ENCODE measurements around the gene SLC2A5.
A peak's percentile ranks its signal among the peaks of the same experiment; 100 is the strongest.

The SLC2A5 gene

DNA sequence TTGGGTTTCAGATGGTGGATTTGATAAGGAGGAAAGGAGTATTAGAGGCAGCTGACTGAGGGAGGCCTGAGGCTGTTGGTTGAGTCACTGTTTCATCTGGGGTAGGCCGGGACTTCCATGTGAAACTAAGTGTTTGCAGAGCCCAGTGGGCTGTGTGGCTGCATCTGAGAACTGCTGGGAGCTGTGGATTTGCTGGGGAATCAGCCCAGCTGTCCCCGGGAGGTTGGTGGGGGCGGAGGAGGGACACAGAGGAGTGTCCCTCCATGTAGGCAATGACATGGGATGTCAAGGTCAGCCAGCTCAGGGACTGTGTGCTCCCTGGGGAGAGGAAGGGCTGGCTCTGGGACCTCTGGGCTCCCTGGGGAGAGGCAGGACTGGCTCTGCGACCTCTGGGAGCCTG is 79.6 kb downstream of the SLC2A5 start:
- DNase-seq (ENCODE audit: low read depth in 1 of 2, low spot score in 1 of 2), result no peak
- H3K27ac ChIP-seq (replicated peaks), result no peak overlapping the region
- TF ChIP-seq CTCF (IDR thresholded peaks at IDR 0.05; ENCODE audit: insufficient read depth, low read length), result no peak
- no peak overlapping the region for H3K4me3 ChIP-seq (replicated peaks; ENCODE audit: insufficient read depth, low read length)
- H3K27me3 ChIP-seq (ENCODE audit: insufficient read depth, poor library complexity, severe bottlenecking), result no peaks in the 10 kb centered on the region

GRCh38 chr1:8989061-8989460 is 80.4 kb downstream of the SLC2A5 start:
- DNase-seq (ENCODE audit: low read depth in 1 of 2, low spot score in 1 of 2), result no peak

DNA sequence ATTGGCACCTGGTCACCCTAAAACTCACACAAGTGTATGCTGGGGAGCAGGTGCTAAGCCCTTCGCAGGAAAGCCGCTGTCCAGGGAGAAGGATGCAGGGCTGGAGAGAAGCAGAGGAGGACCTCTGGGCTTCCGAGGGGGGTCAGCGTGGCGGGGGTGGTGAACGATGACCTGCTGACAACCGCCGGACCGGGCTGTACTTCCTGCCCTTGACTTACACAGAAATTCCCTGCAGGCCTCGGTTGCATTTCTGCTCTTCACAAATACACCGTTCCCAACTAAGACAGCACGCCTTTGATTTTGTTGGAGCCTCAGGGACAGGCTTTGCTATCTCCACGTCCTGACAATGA is 80.8 kb downstream of the SLC2A5 start:
- TF ChIP-seq CTCF (IDR thresholded peaks at IDR 0.05; ENCODE audit: insufficient read depth, low read length) (no peak), SPI1 (IDR thresholded peaks at IDR 0.05; ENCODE audit: borderline replicate concordance, low read depth) (no peak), POLR2AphosphoS5 (IDR thresholded peaks at IDR 0.05; ENCODE audit: low read depth) (no peak), GABPA (IDR thresholded peaks at IDR 0.05; ENCODE audit: low read depth) (no peak)
- TF ChIP-seq, protein P1, sequence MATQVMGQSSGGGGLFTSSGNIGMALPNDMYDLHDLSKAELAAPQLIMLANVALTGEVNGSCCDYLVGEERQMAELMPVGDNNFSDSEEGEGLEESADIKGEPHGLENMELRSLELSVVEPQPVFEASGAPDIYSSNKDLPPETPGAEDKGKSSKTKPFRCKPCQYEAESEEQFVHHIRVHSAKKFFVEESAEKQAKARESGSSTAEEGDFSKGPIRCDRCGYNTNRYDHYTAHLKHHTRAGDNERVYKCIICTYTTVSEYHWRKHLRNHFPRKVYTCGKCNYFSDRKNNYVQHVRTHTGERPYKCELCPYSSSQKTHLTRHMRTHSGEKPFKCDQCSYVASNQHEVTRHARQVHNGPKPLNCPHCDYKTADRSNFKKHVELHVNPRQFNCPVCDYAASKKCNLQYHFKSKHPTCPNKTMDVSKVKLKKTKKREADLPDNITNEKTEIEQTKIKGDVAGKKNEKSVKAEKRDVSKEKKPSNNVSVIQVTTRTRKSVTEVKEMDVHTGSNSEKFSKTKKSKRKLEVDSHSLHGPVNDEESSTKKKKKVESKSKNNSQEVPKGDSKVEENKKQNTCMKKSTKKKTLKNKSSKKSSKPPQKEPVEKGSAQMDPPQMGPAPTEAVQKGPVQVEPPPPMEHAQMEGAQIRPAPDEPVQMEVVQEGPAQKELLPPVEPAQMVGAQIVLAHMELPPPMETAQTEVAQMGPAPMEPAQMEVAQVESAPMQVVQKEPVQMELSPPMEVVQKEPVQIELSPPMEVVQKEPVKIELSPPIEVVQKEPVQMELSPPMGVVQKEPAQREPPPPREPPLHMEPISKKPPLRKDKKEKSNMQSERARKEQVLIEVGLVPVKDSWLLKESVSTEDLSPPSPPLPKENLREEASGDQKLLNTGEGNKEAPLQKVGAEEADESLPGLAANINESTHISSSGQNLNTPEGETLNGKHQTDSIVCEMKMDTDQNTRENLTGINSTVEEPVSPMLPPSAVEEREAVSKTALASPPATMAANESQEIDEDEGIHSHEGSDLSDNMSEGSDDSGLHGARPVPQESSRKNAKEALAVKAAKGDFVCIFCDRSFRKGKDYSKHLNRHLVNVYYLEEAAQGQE (IDR thresholded peaks at IDR 0.05; ENCODE audit: insufficient replicate concordance, low read depth), result no peak
- DNase-seq (ENCODE audit: low read depth in 1 of 2, low spot score in 1 of 2), result no peak
- H3K4me3 ChIP-seq (replicated peaks; ENCODE audit: insufficient read depth, low read length), result no peak overlapping the region
- H3K27ac ChIP-seq (replicated peaks), result no peak overlapping the region
- H3K27me3 ChIP-seq (ENCODE audit: insufficient read depth, poor library complexity, severe bottlenecking), result no peaks in the 10 kb centered on the region

More at GRCh38 chr1:8989061-8989460, 80.4 kb downstream of the SLC2A5 start:
- H3K4me3 ChIP-seq (replicated peaks; ENCODE audit: insufficient read depth, low read length), result no peak overlapping the region
- H3K27ac ChIP-seq (replicated peaks), result no peak overlapping the region
- no peaks in the 10 kb centered on the region for H3K27me3 ChIP-seq (ENCODE audit: insufficient read depth, poor library complexity, severe bottlenecking)
- TF ChIP-seq GABPA (IDR thresholded peaks at IDR 0.05; ENCODE audit: low read depth) (no peak), SPI1 (IDR thresholded peaks at IDR 0.05; ENCODE audit: borderline replicate concordance, low read depth) (no peak), POLR2AphosphoS5 (IDR thresholded peaks at IDR 0.05; ENCODE audit: low read depth) (no peak), CTCF (IDR thresholded peaks at IDR 0.05; ENCODE audit: insufficient read depth, low read length) (no peak)
- TF ChIP-seq, protein P1 (IDR thresholded peaks at IDR 0.05; ENCODE audit: insufficient replicate concordance, low read depth), result no peak

GRCh38 chr1:8987881-8988617 is 81.4 kb downstream of the SLC2A5 start:
- no peak overlapping the region for H3K4me3 ChIP-seq (replicated peaks; ENCODE audit: insufficient read depth, low read length)
- peak in 1 of 2 experiments; percentile 37 for DNase-seq (ENCODE audit: low read depth in 1 of 2, low spot score in 1 of 2)
- TF ChIP-seq, protein P1 (IDR thresholded peaks at IDR 0.05; ENCODE audit: insufficient replicate concordance, low read depth), result no peak
- no peak for TF ChIP-seq SPI1 (IDR thresholded peaks at IDR 0.05; ENCODE audit: borderline replicate concordance, low read depth)
- TF ChIP-seq GABPA (IDR thresholded peaks at IDR 0.05; ENCODE audit: low read depth), result no peak
- peak; percentile 91 for TF ChIP-seq CTCF (IDR thresholded peaks at IDR 0.05; ENCODE audit: insufficient read depth, low read length)
- TF ChIP-seq POLR2AphosphoS5 (IDR thresholded peaks at IDR 0.05; ENCODE audit: low read depth), result no peak
- no peak overlapping the region for H3K27ac ChIP-seq (replicated peaks)
- H3K27me3 ChIP-seq (ENCODE audit: insufficient read depth, poor library complexity, severe bottlenecking), result no peaks in the 10 kb centered on the region

All from HL-60 (cell line).